Stomach (tissue), 4 donors: ENCODE results near the gene IRF4.

ENCODE experiments used
- CTCF ChIP-seq, 7 experiments: fragments of 450-650 bp in 4 of 7; fragments of 200-600 bp in 3 of 7; sonication (generic) in 3 of 7; IDR thresholded peaks; one replicate each; pipeline ENCODE4 v1.5.1; 2016 to 2019; ENCODE audit warnings: antibody characterized with exemption in 7 of 7, control low read depth in 2 of 7, mild to moderate bottlenecking in 1 of 7
- POLR2AphosphoS5 ChIP-seq, 3 donors: sonication (generic); formaldehyde crosslinking; IDR thresholded peaks; one replicate each; pipeline ENCODE4 v1.6.1; 2016; ENCODE audit warnings: antibody characterized with exemption in 3 of 3

- TF ChIP-seq CTCF (IDR thresholded peaks at IDR 0.05) (no peak), POLR2AphosphoS5 (IDR thresholded peaks at IDR 0.05) (no peak)
Observed at GRCh38 chr6:364609-365540, 26.7 kb upstream of the IRF4 start.
